Measurements from ENCODE around the gene CNIH1.

- peak; percentile 79 for TF ChIP-seq POLR2AphosphoS5 (IDR thresholded peaks at IDR 0.05; ENCODE audit: borderline replicate concordance, low read depth, low read length)
- TF ChIP-seq FOXP2 (optimal IDR thresholded peaks at IDR 0.05; ENCODE audit: control extremely low read depth, extremely low read length, insufficient read depth): no peak
Observed at GRCh38 chr14:54488646-54489317, 47.6 kb upstream of the CNIH1 start, which contains the start of gene GMFB.
